Mesenchymal stem cell (in vitro differentiated cells and primary cell): Measurements from ENCODE around the gene CEBPB.

Source experiments
- DNase-seq: peaks from one replicate; pipeline ENCODE4 v3.0.0-alpha.2; 2013
- H2AFZ ChIP-seq: one replicate; pipeline ENCODE4 v1.6.1; 2013; ENCODE audit warnings: low read depth, mild to moderate bottlenecking, control low read depth, inconsistent platforms, low read length, moderate library complexity
- H2AK5ac ChIP-seq: 2 replicates; pipeline ENCODE4 v1.6.1; 2013; ENCODE audit warnings: low read length, moderate library complexity, mild to moderate bottlenecking, inconsistent platforms; ENCODE audit not compliant: severe bottlenecking
- H2BK120ac ChIP-seq: one replicate; pipeline ENCODE4 v1.6.1; 2013; ENCODE audit warnings: low read depth, mild to moderate bottlenecking, inconsistent platforms, low read length, moderate library complexity
- H2BK12ac ChIP-seq, 2 experiments: one replicate each; pipeline ENCODE4 v1.6.1; 2013; ENCODE audit warnings: inconsistent platforms in 2 of 2, low read length in 2 of 2, mild to moderate bottlenecking in 2 of 2, moderate library complexity in 2 of 2, control low read depth in 1 of 2
- H2BK15ac ChIP-seq: one replicate; pipeline ENCODE4 v1.6.1; 2013; ENCODE audit warnings: mild to moderate bottlenecking, low read depth, inconsistent platforms; ENCODE audit not compliant: poor library complexity, severe bottlenecking
- H2BK5ac ChIP-seq: 2 replicates; pipeline ENCODE4 v1.6.1; 2013; ENCODE audit warnings: low read depth, mild to moderate bottlenecking, low read length, control low read depth, inconsistent platforms; ENCODE audit not compliant: poor library complexity, severe bottlenecking
- H3K14ac ChIP-seq, 2 experiments: one replicate each; pipeline ENCODE4 v1.6.1; 2013; ENCODE audit warnings: inconsistent platforms in 2 of 2, low read length in 2 of 2, control low read depth in 1 of 2, mild to moderate bottlenecking in 1 of 2, moderate library complexity in 1 of 2
- H3K18ac ChIP-seq, 2 experiments: one replicate each; pipeline ENCODE4 v1.6.1; 2013; ENCODE audit warnings: inconsistent platforms in 2 of 2, low read length in 2 of 2, control low read depth in 1 of 2, low read depth in 1 of 2, mild to moderate bottlenecking in 1 of 2
- H3K23ac ChIP-seq, 2 experiments: one replicate each; pipeline ENCODE4 v1.6.1; 2013; ENCODE audit warnings: inconsistent platforms in 2 of 2, low read length in 2 of 2, mild to moderate bottlenecking in 2 of 2, moderate library complexity in 2 of 2, control low read depth in 1 of 2
- H3K27ac ChIP-seq: 2 replicates; pipeline ENCODE4 v1.5.1; 2013; ENCODE audit warnings: mild to moderate bottlenecking, moderate library complexity, low read length, control low read depth, inconsistent platforms; ENCODE audit not compliant: poor library complexity, severe bottlenecking
- H3K27me3 ChIP-seq, 2 experiments: 2 replicates each; pipeline versions ENCODE4 v1.6.1 to v1.7.0; 2013; ENCODE audit warnings: low read length in 2 of 2, mild to moderate bottlenecking in 2 of 2, moderate library complexity in 2 of 2, control low read depth in 1 of 2, inconsistent platforms in 1 of 2; ENCODE audit not compliant: control insufficient read depth in 1 of 2, insufficient read depth in 1 of 2
- H3K36me3 ChIP-seq, 2 experiments: 2 replicates each; pipeline versions ENCODE4 v1.6.1 to v1.7.0; 2013; ENCODE audit warnings: low read length in 2 of 2, control low read depth in 1 of 2, inconsistent platforms in 1 of 2, low read depth in 1 of 2, mild to moderate bottlenecking in 1 of 2; ENCODE audit not compliant: insufficient read depth in 2 of 2, control insufficient read depth in 1 of 2
- H3K4ac ChIP-seq, 2 experiments: one replicate each; pipeline ENCODE4 v1.6.1; 2013; ENCODE audit warnings: inconsistent platforms in 2 of 2, low read length in 2 of 2, mild to moderate bottlenecking in 2 of 2, moderate library complexity in 2 of 2, control low read depth in 1 of 2, low read depth in 1 of 2
- H3K4me1 ChIP-seq: 2 replicates; pipeline ENCODE4 v1.6.1; 2013; ENCODE audit warnings: low read depth, low read length, control low read depth; ENCODE audit not compliant: control insufficient read depth, insufficient read depth
- H3K4me2 ChIP-seq: 2 replicates; pipeline ENCODE4 v1.6.1; 2013; ENCODE audit warnings: low read length, mild to moderate bottlenecking, inconsistent platforms; ENCODE audit not compliant: poor library complexity, severe bottlenecking
- H3K4me3 ChIP-seq, 2 experiments: 2 replicates each; pipeline versions ENCODE4 v1.5.1 to v1.7.0; 2013; ENCODE audit warnings: low read length in 2 of 2, mild to moderate bottlenecking in 2 of 2, control low read depth in 1 of 2, low read depth in 1 of 2; ENCODE audit not compliant: insufficient read depth in 1 of 2
- H3K79me1 ChIP-seq: replicated peaks from 2 replicates; pipeline ENCODE4 v1.6.1; 2013; ENCODE audit warnings: mild to moderate bottlenecking, control low read depth, low read length, inconsistent platforms; ENCODE audit not compliant: poor library complexity, severe bottlenecking
- H3K9ac ChIP-seq: 2 replicates; pipeline ENCODE4 v1.7.0; 2013; ENCODE audit warnings: mild to moderate bottlenecking, low read length, moderate library complexity
- H3K9me3 ChIP-seq: 2 replicates; pipeline ENCODE4 v1.7.0; 2013; ENCODE audit warnings: mild to moderate bottlenecking, low read length; ENCODE audit not compliant: control insufficient read depth
- H4K8ac ChIP-seq: one replicate; pipeline ENCODE4 v1.6.1; 2013; ENCODE audit warnings: inconsistent platforms, mild to moderate bottlenecking, low read length, moderate library complexity
- H4K91ac ChIP-seq: one replicate; pipeline ENCODE4 v1.6.1; 2013; ENCODE audit warnings: mild to moderate bottlenecking, low read length, inconsistent platforms
- WGBS: methylation state at CpG from one replicate; pipeline ENCODE4 v1.1.7; 2013; ENCODE audit warnings: mixed read lengths; 5-methylcytosine and 5-hydroxymethylcytosine counted together

Gene CEBPB

GRCh38 chr20:50230871-50231560 lies 40.4 kb downstream of the CEBPB start:
- DNase-seq, result no peak
- peak overlapping the region in 1 of 2 experiments; percentile 15 for H2BK12ac ChIP-seq
- no peaks in the 10 kb centered on the region for H3K79me1 ChIP-seq
- H4K91ac ChIP-seq, result no peak overlapping the region
- H3K27me3 ChIP-seq, result no peaks in the 10 kb centered on the region
- H4K8ac ChIP-seq, result no peak overlapping the region
- no peak overlapping the region for H3K14ac ChIP-seq
- H2BK5ac ChIP-seq, result no peak overlapping the region
- peaks cover 15% of the 10 kb centered on the region for H3K4me1 ChIP-seq
- H3K4me2 ChIP-seq, result no peak overlapping the region
- no peak overlapping the region for H2BK120ac ChIP-seq
- WGBS, result 92% methylated on average over 9 of the region's 9 CpGs
- H3K9me3 ChIP-seq, result no peaks in the 10 kb centered on the region
- no peak overlapping the region for H3K27ac ChIP-seq
- H3K4me3 ChIP-seq, result no peak overlapping the region
- peak overlapping the region in 1 of 2 experiments; percentile 18 for H3K18ac ChIP-seq
- H2AK5ac ChIP-seq, result no peak overlapping the region
- H2AFZ ChIP-seq, result no peak overlapping the region
- no peak overlapping the region for H2BK15ac ChIP-seq
- no peak overlapping the region for H3K4ac ChIP-seq
- H3K36me3 ChIP-seq, result no peaks in the 10 kb centered on the region
- H3K9ac ChIP-seq, result no peak overlapping the region
- H3K23ac ChIP-seq, result no peak overlapping the region

- Histone ChIP-seq H2BK12ac (no peak overlapping the region), H3K23ac (no peak overlapping the region), H2AFZ (no peak overlapping the region), H3K9me3 (no peaks in the 10 kb centered on the region), H3K4me1 (peaks cover 8% of the 10 kb centered on the region), H3K4ac (no peak overlapping the region), H3K36me3 (no peaks in the 10 kb centered on the region), H4K91ac (no peak overlapping the region), H3K79me1 (no peaks in the 10 kb centered on the region), H3K27ac (no peak overlapping the region), H3K4me3 (no peak overlapping the region), H4K8ac (no peak overlapping the region), H3K18ac (no peak overlapping the region), H3K9ac (no peak overlapping the region), H3K4me2 (no peak overlapping the region), H2BK120ac (no peak overlapping the region), H3K14ac (no peak overlapping the region), H2BK5ac (no peak overlapping the region), H3K27me3 (no peaks in the 10 kb centered on the region), H2BK15ac (no peak overlapping the region), H2AK5ac (no peak overlapping the region)
- DNase-seq, result no peak
- WGBS, result 96% methylated on average over 6 of the region's 6 CpGs
Measured at GRCh38 chr20:50231854-50232253, 41.2 kb downstream of the CEBPB start.

DNA sequence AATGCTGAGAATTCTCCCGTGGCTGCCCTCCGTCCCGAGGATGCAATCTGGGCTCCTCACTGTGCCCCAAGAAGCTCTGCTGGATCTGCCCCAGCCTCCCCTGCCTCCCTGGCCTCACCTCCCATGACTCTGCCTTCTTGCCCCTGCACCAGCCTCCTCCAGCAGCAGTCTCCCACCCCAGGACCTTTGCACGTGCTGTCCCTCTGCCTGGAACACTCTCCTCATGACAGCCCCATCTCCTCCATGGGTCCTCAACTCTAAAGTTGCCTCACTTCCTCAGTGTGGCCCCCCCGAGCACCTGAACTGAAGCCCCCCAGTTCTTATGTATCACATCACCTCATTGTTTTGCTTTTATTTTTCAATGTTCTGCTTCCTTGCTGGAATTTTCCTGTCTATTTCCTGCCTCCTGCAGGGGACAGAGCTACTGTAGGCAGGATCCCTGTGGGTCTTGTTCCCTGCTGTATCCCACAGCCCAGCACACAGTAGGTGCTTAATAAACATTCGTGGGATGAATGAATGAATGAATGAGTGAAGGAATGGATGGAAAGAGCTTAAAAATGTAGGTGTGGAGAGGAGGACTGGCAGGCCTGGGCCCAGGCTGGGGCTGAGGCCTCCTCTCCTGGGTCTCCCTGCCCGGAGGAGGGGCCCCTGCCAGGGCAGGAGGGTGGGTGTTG lies 42.2 kb downstream of the CEBPB start:
- peaks cover 5% of the 10 kb centered on the region for H3K4me1 ChIP-seq
- H3K14ac ChIP-seq, result no peak overlapping the region
- WGBS, result 94% methylated on average over 7 of the region's 7 CpGs
- no peak overlapping the region for H3K4me3 ChIP-seq
- no peak overlapping the region for H3K9ac ChIP-seq
- H2AFZ ChIP-seq, result no peak overlapping the region
- H3K9me3 ChIP-seq, result no peaks in the 10 kb centered on the region
- H4K8ac ChIP-seq, result no peak overlapping the region
- no peak overlapping the region for H2BK5ac ChIP-seq
- no peaks in the 10 kb centered on the region for H3K79me1 ChIP-seq
- peak overlapping the region in 1 of 2 experiments; percentile 35 for H3K4ac ChIP-seq
- no peak overlapping the region for H3K27ac ChIP-seq
- no peak for DNase-seq
- no peak overlapping the region for H3K23ac ChIP-seq
- peak overlapping the region; percentile 73 for H2BK15ac ChIP-seq
- no peak overlapping the region for H3K4me2 ChIP-seq
- H2AK5ac ChIP-seq, result peak overlapping the region; percentile 33
- peak overlapping the region in 1 of 2 experiments; percentile 44 for H3K18ac ChIP-seq
- H4K91ac ChIP-seq, result peak overlapping the region; percentile 85
- no peak overlapping the region for H2BK120ac ChIP-seq
- no peaks in the 10 kb centered on the region for H3K36me3 ChIP-seq
- no peaks in the 10 kb centered on the region for H3K27me3 ChIP-seq
- peak overlapping the region in 1 of 2 experiments; percentile 0 for H2BK12ac ChIP-seq

DNA sequence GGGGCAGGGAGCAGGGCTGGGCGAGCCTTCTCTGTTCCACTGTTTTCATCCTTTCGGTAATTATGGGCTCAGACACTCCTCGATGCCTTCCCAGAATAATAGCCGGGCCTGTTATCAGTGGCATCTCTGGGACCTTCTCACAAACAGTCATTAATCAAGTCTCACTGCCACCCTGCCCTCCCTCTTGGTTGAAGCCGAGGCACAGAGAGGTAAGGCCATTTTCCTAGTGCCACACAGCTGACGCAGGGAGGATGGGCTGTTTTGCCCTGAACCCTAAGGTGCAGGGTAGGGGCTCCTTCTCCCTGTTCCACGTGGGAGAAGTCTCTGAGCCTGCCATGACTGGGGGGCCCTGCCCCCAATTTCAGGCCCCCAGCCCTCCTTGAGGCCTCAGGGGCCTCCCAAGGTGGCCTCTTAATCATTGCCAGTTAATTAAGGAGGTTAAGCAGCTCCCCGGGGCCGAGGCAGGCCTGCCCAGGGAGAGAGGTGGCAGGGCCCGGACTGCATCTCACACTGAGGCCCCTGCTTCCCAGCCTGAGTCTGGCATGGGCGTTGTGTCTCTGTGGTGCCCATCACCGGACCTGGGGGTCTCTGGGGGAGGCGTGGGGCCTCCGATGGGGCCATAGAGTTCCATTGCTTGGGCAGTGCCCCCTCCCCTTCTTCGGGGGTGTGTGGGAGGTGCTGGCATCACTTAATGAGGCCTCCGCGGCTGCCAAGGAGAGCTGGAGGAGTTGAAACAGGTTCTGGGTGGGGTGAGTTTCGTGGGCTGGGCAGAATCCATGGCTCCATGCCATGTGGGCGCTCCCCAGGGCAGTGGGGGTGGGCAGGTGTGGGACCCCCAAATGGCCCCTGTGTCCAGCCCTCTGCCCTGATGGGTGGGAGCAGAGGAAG lies 42.9 kb downstream of the CEBPB start:
- Histone ChIP-seq H3K27ac (no peak overlapping the region), H3K27me3 (no peaks in the 10 kb centered on the region), H2AK5ac (peak overlapping the region; percentile 53), H3K4me2 (no peak overlapping the region), H2AFZ (no peak overlapping the region), H3K23ac (no peak overlapping the region), H3K79me1 (no peaks in the 10 kb centered on the region), H3K4ac (no peak overlapping the region), H3K9me3 (no peaks in the 10 kb centered on the region), H2BK5ac (no peak overlapping the region), H4K91ac (peak overlapping the region; percentile 66), H3K9ac (no peak overlapping the region), H2BK120ac (no peak overlapping the region), H3K14ac (no peak overlapping the region), H2BK12ac (peak overlapping the region; percentile 0 to 40), H4K8ac (peak overlapping the region; percentile 16), H3K4me1 (peaks cover 5% of the 10 kb centered on the region), H2BK15ac (peak overlapping the region; percentile 91), H3K4me3 (no peak overlapping the region), H3K36me3 (no peaks in the 10 kb centered on the region), H3K18ac (peak overlapping the region in 1 of 2 experiments; percentile 44)
- no peak for DNase-seq
- WGBS, result 81% methylated on average over 19 of the region's 19 CpGs
